HG02678 (cell line): ENCODE results near the gene FAM107B.
A peak's percentile ranks its signal among the peaks of the same experiment; 100 is the strongest.
"Not testable (repeated sequence)": the region's sequence is repeated elsewhere in the genome, so short reads cannot be mapped to it uniquely, and the experiment has no call there.

Source experiments
- ATAC-seq: cut with Tn5 transposase; IDR thresholded peaks from one replicate; pipeline ENCODE4 v1.9.1; 2021; ENCODE audit warnings: mild to moderate bottlenecking, moderate library complexity; ENCODE audit not compliant: unreplicated experiment

The FAM107B gene

DNA sequence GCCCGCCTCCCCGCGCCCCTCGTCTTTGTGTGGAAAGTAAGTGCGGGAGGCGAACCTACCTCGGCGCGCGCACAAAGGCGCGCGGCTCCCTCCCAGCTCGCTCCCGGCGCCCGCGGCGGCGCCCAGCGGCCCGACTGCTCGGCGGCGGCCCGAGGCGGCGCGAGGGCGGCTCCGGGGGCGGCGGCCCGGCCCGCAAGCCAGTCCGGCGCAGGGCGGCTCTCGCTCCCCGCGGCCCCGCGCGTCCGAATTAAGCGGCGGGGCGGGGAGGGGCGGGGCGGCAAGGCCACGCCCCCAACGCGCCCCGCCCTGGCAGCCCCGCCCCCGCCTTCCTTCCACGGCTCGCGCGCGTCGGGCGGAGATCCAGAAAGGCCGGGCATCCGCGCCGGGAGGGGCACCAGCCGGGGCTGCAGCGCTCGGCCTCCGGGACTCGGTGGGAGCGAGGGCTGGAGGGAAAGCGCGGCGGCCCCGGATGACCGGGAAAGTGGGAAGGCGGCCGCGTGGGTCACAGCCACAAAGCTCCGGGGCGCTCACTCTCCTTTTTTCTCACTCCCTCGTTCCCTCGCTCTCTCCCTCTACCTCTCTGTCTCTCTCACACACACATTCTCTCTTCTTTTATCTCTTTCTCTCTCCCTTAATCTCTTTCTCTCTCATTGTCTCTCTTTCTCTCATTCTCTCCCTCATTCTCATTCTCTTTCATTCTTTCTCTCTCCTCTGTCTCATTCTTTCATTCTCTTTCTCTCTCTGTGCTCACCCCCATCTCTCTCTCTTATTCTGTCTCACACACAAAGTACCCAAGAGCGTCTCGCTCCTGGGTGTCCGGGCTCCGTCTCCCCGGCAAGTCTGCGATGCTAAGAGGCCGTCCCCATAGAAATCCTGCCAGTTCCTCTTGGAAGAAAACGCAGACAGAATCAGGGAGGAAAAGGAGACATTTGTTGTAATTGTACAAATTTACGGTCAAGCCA is 170.2 kb downstream of the FAM107B start:
- peak; percentile 59 for ATAC-seq

DNA sequence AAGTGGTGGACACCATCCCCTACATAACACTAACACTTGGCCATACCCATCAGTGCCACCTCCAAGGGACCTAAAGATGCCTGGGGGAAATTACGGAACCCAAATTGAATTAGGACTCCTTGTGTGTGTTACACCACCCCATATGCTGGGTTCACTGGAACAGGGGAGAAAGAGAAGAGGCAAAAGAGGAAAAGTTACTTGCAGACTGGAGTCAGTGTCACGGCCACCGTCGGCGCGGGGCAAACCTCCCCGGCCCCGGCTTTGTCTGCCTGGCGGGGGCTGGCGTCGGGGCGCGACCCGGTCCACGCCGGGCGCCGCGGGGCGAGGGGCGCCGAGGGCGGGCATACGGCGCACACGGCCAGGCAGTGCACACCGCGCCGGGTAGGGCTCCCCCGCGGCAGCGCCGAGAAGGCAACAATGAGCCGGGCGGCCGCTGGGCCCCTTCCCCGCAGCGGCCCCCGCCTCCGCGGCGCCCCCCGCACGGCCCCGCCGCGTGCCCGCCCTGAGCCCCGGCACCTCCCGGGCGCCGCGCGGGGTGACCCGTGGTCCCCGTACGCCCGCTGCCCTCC is 171.1 kb downstream of the FAM107B start:
- ATAC-seq, result peak; percentile 8

DNA sequence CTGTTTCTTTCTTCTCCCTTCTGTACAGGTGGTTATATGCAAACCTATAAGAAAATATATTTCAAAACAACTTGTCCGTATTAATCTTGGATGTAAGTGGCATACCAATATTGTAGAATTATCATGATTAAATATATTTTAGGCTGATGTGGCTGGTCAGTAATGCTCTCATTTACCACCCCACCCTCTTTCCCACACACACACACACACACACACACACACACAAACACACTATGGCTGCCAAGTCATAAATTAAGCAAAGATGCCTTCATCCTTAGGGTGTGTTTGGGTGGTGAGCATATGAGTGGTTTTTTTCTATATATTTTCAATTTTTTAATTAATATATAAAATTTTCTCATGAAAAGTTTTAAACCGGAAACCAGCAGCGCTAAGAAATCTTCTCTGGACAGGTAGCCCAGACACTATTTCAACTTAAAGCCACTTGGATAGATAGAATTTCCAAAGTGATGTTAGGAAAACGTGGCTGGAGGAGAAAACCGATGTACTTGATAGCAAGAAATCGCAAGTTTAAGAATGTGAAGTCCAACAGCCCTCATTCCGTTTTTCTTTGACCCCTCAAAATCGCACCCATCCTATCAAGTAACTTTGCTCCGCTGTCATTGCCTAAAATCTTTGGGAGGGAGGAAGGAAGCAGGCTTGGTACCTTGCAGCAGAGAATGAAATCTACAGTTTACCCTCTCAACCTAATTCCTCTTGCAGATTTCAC is 171.7 kb downstream of the FAM107B start:
- no peak for ATAC-seq

DNA sequence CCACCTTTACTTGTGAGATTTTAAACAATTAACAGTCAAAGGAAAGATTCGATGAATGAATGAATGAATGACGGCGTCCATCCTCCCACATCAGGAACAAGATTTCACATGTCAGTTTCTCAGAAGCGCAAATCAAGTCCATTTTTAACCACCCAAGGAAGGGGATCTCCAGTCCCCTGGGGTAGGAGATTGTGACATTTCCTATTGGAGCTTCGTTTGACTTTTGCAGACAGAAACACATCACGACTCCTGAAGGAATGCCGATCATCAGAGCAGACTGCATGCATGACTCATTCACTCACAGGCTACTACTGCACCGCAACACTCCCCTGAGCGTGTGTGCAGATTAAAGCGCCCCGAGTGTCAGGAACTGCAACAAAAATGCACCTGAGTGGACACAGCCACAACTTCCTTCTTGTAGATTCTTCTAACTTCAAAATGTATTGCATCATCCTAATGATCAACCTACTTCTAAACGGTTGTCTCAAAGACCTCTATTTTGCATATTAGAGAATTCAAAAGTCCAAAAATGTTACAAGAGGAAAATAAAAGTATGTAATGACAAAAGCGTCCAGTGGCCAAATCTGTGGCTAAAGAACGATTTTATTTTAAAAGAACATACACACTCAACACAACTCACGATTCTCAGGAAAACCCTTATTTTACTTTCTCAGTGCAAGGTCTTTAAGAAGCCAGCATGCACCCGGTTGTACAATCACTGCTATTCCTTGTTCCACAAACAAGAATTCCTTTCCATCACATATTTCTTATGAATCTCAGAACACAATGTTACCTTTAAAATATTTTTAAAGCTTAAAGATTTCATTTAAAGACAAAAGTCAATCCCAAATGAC is 172.6 kb downstream of the FAM107B start:
- peak; percentile 36 for ATAC-seq

DNA sequence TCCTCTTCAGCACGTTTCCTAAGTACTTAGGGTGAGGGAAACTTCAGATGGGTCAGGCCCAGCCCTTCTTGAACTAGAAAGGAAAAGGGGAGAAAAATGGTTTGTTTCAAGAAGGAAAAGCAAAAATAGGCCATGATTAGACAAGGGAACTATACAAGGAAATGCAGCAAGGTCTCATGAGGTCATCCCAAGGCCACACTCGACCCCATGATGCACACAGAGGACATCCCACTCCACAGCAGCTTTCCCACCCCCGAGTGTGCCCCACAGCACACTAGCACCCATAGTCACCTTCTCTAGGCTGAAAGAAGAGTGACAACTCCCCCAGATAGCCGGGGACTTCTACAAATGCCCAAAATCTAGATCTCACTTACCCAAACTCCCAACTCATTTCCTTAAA is 173.4 kb downstream of the FAM107B start:
- ATAC-seq, result no peak

DNA sequence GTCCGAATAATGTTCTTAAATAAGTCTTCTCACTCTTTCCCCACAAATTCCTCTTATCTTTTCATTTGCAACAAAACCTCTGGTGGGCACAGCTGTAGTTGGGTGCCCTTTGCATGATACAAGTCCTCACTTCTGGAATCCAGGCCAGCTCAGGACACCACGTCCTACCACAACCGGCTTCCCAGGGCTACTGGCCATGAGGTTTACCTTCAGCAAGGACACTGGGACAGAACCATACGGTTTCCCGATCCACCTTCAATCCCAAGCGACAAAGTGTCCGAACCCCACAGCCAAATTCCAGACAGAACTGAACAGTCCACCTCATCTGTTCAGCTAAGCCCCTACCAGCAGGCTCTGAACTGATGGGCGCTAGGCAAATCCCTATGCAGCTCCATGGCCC is 174.6 kb downstream of the FAM107B start:
- ATAC-seq, result no peak

DNA sequence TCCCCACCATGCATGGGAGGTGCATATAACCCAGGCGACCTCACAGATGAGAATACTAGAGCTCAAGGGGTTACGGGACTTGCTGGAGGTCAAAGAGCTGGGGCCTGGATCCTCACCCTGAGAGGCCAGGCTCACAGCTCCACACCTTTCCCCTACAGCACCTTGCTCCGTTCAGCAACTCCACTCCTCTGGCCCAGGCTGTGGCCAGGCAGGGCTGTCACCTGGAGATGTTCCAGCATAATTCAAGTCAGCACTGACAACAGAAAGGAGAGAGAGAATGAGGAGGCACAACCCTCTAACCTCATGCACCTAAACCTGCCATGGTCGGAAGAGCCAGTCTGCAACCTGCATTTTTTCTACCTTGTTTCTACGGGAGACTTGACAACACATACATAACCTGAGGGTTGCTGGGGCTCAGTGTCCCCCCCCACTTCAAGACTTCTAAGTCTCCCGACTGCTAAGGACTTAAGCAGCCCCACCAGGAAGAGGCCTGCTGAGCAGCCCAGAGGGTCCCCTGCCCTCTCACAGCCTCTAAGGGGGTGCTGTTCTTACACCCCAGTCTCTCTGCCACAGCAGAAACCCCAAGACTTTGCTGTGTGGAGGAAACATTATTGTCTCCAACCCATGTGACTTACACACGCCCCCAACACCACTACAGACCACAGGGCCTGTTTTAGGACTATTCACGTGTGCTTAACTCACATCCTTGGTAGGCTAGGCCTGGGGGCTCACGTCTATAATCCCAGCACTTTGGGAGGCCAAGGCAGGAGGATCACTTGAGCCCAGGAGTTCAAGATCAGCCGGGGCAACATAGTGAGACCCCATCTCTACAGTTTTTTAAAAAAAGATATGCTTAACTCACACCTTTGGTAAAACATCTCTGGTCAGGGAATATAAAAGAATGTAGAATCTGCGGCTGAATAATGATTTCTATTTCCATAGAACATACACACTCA is 175.6 kb downstream of the FAM107B start:
- ATAC-seq, result no peak

DNA sequence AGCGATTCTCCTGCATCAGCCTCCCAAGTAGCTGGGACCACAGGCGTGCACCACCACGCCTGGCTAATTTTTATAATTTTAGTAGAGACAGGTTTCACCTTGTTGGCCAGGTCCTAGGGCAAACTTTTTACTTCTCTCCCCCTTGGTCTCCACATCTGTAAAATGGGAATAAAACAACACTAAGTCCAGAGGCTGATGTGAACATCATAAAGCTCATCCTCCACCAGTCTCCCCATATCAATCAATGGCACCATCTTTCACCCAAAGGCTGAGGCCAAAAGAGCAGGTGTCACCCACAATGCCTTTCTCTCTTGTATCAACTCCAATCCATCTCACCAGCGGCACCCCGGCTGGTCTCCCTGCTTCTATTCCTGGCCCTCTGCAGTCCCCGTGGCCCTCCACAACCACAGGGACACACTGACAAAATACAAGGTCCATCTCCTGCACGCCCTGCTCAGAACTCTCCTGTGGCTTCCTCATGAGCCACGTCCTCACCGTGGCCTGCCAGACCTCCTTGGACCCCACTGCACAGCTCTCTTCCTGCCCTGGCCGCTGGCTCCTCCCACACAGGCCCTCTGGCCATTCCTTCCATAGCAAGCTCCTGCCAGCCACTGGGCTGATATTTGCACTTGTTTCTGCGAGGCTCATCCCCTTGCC is 179.0 kb downstream of the FAM107B start:
- ATAC-seq, result no peak

DNA sequence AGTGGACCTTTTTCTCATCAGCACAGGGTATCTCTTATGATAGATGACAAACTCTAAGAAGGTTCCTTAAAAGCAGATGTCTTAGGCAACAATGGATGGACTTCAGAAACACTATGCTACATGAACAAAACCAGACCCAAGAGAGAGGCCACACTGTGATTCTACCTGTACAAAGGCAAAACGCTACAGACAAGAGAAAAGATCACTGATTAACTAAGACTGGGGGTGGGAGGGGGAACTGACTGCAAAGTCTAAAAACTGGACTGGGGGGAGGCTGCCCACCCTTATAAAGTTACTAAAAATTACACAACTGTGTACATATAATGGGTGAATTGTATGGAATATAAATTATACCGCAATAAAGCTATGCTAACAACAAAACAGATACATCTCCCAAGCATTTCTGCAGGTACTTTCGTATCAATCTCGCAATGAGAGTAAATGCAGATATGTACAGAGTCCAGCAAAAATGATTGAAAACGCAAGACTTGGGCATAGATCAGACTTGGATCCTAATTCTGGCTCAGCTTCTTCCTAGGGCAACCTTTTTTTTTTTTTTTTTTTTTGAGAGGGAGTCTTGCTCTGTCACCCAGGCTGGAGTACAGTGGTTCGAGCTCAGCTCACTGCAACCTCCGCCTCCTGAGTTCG is 179.7 kb downstream of the FAM107B start:
- no peak for ATAC-seq

DNA sequence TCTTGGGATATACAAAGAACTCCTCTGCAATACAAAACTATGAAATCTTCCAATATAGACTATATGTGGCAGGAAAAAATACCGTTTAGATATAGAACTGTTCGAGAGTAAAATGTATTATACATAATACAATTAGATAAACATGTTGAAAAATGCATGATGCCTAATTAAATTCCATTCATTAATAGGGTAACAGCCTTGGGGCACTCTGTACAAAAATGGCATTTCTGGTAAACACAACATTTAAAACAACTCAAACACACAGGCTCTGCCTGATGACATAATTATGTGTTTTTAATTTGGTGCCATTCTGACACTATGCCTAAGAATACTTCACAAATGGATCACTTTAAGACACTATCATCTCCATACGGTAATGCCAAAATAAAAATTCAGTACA is 180.9 kb downstream of the FAM107B start:
- ATAC-seq, result no peak

DNA sequence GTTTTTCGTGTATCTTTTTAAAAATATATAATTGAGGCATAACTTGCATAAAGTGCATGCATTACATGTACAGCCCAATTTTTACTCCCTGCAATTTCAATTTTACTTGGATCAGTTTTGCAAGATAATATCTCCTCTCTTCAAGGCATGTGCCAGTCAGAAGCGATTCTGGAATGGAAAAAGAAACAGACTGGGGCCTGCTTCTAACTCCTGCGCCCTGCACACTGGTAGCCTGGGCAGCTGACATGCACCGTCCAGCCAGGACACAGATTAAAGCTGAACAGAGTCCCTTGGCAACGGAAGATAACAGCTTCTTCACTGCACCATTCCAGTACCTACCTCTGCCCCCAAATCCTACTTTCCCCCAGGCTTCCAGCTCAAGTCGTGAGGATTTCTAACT is 182.1 kb downstream of the FAM107B start:
- ATAC-seq, result no peak

DNA sequence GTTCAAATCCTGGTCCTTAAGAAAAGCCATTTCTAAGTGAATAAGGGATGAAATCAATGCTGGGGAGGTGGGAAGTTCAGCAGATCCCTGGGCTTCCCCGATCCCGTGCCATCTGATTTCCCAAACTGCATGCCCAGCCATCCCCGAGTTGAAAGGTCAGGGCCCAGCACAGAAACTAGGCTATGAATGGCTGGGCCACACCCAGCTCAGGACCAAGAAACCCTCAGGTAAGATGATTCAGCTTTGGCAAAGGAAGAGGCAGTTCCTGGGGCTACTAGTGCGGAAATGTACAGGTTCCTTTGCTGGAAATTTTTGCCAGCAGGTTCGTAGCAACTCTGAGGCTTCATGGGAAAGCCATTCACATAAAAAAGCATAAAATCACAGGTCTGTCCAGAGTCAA is 182.7 kb downstream of the FAM107B start:
- ATAC-seq, result no peak

DNA sequence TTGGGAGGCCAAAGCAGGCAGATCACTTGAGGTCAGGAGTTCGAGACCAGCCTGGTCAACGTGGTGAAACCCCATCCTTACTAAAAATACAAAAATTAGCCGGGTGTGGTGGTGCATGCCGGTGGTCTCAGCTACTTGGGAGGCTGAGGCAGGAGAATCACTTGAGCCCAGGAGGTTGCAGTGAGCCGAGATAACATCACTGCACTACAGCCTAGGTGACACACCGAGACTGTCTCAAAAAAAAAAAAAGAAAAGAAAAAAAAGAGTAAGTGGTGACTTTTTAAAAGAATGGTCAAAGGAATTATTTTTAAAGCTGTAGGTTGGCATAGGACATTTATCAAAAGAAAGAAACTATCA is 185.8 kb downstream of the FAM107B start:
- not testable (repeated sequence) for ATAC-seq

DNA sequence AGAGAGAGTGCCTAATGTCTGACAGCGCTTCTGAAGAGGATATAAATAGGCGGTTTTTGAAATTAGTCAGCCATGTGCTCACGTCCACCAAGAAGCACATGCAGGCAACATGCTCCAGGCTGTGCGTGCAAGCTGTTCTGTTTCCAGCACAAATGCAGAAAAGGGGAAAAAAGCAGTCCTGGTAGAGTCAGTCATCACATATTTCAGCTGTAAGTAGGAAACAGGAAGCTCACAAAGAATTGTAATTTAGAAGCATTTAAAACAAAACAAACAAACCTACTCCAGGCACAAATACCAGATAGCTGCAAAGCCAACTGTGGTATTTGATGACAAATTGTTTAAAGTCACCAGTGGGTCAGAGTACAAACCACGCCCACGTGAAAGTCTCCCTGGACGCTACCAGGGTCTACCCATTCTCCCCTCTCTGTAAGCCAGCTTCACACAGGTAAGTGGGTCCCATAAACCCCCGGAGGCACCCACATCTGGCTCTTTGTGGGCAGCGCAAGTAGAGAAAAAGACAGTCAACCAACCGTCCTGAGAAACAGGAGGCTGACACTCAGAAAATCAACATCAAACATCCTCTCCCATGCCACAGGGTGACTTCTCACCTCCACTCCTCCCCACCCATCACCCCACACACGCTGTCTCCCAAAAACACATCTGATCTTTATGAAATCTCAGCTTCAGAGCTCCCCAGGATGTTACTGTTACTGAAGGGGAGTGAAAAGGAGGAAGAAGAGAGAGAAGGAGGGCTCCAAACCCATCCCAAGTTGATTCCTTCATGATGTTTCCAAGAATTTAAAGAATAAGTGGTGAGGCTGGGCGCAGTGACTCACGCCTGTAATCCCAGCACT is 186.4 kb downstream of the FAM107B start:
- ATAC-seq, result peak; percentile 72

DNA sequence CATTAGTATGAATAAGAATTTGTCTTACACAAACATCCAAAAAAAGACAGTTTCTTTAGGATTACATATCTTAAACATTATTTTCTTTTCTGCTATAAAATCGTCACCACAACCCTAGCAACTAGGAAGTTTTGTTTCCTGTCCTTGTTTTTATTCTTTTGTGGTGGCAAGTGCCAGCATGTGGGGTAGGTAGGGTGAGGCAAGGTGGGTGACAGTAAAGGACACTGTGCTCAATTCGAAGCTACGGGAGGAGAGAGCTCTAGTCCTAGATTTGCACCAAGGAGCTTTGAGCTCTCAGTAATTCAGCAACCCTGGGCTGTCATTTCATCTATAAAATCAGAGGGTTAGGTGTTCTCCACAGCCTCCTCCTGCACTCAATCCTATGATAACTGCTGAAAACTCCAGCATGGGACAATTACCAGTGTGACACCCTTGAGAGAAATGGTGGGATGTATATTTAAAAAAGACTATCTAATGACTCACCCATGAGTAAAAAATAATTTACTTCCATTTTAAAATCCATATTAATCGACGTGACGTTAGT is 187.1 kb downstream of the FAM107B start:
- no peak for ATAC-seq

DNA sequence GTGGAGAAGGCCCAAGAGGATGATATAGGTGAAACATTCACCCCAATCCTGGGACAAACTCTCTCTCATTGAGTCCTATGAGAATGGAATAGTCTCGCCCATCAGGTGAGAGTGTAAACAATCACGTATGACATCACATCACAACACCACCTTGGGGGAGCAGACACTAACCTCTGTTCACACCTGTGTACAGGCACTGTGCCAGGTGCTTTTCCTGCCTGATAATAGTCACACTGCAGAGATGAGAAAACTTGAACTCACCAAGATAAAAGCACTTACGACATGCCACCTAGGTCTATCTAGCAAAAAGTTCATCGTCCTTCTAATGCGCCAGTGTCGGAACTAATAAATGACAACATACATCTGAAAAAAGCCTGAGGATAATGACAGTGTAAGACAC is 187.8 kb downstream of the FAM107B start:
- ATAC-seq, result no peak
